Left renal pelvis (tissue), 4 donors: ENCODE measurements around the gene OR4K15. TPM values are rescaled to one million over a fixed set of nuclear protein-coding genes. Genes with fewer than 3 reads are reported as not detected.
"Not testable (repeated sequence)": the region's sequence is repeated elsewhere in the genome, so short reads cannot be mapped to it uniquely, and the experiment has no call there.

ENCODE experiments used
- DNase-seq, 4 donors: peaks; one replicate each; pipeline ENCODE4 v3.0.0-alpha.2; 2013; ENCODE audit warnings: low read depth in 4 of 4, low spot score in 3 of 4
- polyA plus RNA-seq, 4 donors: library from polyadenylated mRNA; unstranded; fragments of 120-200 nt; gene quantifications; one replicate each; pipeline ENCODE4 v1.2.1, GENCODE V29; 2013; ENCODE audit not compliant: insufficient read length in 4 of 4

OR4K15 gene, protein sequence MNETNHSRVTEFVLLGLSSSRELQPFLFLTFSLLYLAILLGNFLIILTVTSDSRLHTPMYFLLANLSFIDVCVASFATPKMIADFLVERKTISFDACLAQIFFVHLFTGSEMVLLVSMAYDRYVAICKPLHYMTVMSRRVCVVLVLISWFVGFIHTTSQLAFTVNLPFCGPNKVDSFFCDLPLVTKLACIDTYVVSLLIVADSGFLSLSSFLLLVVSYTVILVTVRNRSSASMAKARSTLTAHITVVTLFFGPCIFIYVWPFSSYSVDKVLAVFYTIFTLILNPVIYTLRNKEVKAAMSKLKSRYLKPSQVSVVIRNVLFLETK
- not detected for polyA plus RNA-seq

DNA sequence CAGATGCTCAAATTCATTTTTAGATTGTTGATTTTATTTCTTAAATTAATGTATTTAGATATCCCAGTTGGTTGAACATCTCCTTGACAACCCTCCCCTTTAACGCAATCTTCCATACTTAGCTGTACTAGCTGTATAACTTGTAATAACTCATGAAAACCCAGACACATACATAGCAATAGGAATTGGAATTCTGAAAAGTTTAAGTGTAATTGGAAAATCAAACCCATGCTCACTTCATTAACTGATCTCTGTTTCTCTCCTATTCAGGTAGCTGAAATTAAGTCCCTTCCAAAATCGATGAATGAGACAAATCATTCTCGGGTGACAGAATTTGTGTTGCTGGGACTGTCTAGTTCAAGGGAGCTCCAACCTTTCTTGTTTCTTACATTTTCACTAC is at the start of gene OR4K15:
Gene OR4K15, plus strand, starts transcription at position 301 of the 400 bp plus-strand sequence. Its CDS starts 0 bp downstream, at position 301.
- DNase-seq: no peak

- DNase-seq: no peak
These were observed 44.8 kb upstream of the OR4K15 start, which contains the start of gene OR4K1 for GRCh38 chr14:19930617-19931016. OR4K1 (plus strand) TSS chr14:19930917; CDS start chr14:19935667, 4,750 bp downstream.

DNA sequence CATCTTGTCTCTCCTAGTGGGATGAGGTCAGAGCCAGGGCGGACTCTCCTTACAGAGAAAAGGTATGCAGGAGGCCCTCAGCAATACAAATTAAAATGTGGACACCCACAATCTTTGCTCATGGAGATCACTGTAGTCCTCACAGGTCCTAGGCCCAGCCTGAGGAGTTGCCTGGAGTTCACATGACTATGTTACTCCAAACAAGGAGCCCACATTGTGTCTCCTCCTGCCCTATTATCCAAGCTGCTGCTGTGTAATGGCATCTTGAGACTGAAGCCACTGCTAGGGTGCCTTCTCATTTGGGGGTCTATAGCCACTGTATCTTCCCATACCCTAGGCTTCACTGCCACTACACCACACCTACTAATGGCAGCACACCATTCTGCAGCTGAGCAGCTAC is 33.7 kb upstream of the OR4K15 start:
- DNase-seq: no peak

DNA sequence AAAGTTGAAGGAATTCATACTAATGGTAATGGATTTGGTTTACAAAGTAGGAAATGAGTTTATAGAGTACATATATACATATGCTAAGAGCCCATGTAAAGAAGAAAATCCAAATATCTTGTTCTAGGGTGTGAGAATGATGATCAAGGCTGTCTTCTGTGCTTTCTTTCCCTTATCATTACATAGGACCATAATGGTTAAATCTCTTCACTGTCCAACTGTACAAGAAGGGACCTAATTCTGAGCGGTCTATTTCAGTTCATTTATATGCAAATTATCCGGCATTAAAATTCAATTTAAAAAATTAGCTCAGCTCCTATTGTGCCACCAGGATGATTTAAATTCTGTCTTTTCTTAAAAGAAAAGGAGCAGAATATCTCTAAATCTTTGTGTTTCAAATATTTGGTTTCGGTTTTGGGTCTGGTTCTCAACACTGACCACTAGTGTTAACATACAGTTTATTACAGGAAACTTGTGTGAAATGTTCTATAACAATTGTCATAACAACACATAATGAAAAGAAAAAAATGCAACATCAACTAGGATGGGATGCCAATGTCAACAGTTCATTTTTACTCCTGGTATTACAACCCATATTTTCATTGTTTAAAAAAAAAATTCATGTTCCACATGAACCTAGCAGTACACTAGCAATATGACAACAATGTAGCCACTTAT is 27.8 kb upstream of the OR4K15 start:
- no peak for DNase-seq

- no peak for DNase-seq
These were observed 26.2 kb upstream of the OR4K15 start for GRCh38 chr14:19949218-19949617.

GRCh38 chr14:19969735-19970134 is 5.7 kb upstream of the OR4K15 start:
- not testable (repeated sequence) for DNase-seq

DNA sequence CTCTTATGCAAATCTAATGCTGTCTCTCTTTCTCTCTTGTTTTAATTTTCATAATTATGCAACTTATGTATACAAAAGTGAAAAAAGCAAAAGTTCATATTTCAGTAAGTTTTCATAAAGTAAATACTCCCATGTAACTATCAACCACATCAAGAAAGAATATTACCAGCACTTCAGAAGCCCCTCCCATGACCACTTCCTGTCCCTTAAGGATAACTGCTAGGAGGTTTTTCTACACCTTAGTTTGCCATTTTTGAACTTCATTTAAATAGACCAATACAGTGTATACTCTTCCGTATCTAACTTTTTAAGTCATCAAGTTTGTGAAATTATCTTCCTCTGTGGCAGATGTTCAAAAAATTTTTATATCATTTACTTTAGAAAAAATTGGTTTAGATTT is 547 bp upstream of the OR4K15 start:
- no peak for DNase-seq

DNA sequence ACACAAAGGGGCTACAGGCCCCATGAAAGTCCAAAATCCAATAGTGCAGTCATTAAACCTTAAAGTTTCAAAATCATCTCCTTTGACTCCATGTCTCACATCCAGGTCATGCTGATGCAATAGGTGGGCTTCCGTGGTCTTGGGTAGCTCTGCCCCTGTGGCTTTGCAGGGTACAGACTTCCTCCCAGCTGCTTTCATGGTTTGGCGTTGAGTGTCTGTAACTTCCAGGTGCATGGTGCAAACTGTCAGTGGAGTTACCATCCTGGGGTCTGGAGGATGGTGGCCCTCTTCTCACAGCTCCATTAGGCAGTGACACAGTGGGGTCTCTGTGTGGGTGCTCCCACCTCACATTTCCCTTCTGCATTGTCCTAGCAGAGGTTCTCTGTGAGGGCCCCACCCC is 18.0 kb downstream of the OR4K15 start:
- DNase-seq: no peak

DNA sequence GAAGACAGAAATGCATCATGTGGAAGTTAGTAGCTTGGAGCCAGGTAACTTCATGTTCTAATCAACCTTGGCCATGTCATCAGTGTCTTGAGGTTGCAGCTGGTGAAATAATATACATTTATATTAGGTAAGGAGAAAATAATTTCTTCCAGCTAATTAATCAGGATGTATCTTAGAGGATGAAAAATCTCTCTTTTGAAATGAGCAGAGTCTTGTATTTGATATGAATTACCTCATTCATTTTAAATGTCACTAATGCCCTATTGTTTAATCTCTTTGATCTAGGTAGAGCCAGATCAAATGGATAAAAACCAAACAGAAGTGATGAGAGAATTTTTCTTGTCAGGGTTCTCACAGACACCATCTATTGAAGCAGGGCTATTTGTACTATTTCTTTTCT is 26.5 kb downstream of the OR4K15 start, which contains the start of gene OR4Q2:
Gene OR4Q2, plus strand, starts transcription at position 301 of the 400 bp plus-strand sequence.
- DNase-seq: no peak

DNA sequence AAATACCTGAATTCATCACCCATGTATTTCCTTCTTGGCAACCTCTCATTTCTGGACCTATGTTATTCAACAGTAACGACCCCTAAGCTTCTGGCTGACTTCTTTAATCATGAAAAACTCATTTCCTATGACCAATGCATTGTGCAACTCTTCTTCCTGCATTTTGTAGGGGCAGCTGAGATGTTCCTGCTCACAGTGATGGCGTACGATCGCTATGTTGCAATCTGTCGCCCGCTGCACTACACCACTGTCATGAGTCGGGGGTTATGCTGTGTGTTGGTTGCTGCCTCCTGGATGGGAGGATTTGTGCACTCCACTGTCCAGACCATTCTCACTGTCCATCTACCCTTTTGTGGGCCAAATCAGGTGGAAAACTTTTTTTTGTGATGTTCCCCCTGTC is 26.9 kb downstream of the OR4K15 start:
- DNase-seq: no peak

GRCh38 chr14:20008156-20008555 is 32.8 kb downstream of the OR4K15 start:
- DNase-seq: no peak

- DNase-seq: no peak
These were observed 44.0 kb downstream of the OR4K15 start, which contains the start of gene OR4K14 for GRCh38 chr14:20019257-20019865. OR4K14 (minus strand) TSS chr14:20019307; CDS start chr14:20015193, 4,114 bp downstream.

Other genes with a start within 250 kb of the OR4K15 start
- not detected for gene OR4Q3, start 232.0 kb upstream of the OR4K15 start, polyA plus RNA-seq
- gene OR4M1, start 202.1 kb upstream of the OR4K15 start, polyA plus RNA-seq: not detected
- not detected for gene OR4N2, start 171.8 kb upstream of the OR4K15 start, polyA plus RNA-seq
- not detected for gene OR4K2, start 100.4 kb upstream of the OR4K15 start, polyA plus RNA-seq
- gene OR4K5, start 55.0 kb upstream of the OR4K15 start, polyA plus RNA-seq: not detected
- not detected for gene OR4K1, start 44.7 kb upstream of the OR4K15 start, polyA plus RNA-seq
- not detected for gene OR4Q2, start 26.6 kb downstream of the OR4K15 start, polyA plus RNA-seq
- gene OR4K14, start 43.7 kb downstream of the OR4K15 start, polyA plus RNA-seq: not detected
- under 1 TPM in 1 of 4 donors, not detected in 3; 0.03 TPM for gene OR4K13, start 60.4 kb downstream of the OR4K15 start, polyA plus RNA-seq
- not detected for gene OR4L1, start 84.5 kb downstream of the OR4K15 start, polyA plus RNA-seq
- under 1 TPM in 3 of 4 donors, not detected in 1; 0.03 to 0.11 (median 0.04) TPM for gene OR4K17, start 135.1 kb downstream of the OR4K15 start, polyA plus RNA-seq
- not detected for gene OR4N5, start 163.2 kb downstream of the OR4K15 start, polyA plus RNA-seq
- under 1 TPM in 1 of 4 donors, not detected in 3; 0.06 TPM for gene OR11G2, start 215.3 kb downstream of the OR4K15 start, polyA plus RNA-seq
- gene OR11H6, start 248.1 kb downstream of the OR4K15 start, polyA plus RNA-seq: not detected